ENCODE data around the gene ZBTB33. TPM values are rescaled to one million over a fixed set of nuclear protein-coding genes. Genes with fewer than 3 reads are reported as not detected.

Gene ZBTB33, protein sequence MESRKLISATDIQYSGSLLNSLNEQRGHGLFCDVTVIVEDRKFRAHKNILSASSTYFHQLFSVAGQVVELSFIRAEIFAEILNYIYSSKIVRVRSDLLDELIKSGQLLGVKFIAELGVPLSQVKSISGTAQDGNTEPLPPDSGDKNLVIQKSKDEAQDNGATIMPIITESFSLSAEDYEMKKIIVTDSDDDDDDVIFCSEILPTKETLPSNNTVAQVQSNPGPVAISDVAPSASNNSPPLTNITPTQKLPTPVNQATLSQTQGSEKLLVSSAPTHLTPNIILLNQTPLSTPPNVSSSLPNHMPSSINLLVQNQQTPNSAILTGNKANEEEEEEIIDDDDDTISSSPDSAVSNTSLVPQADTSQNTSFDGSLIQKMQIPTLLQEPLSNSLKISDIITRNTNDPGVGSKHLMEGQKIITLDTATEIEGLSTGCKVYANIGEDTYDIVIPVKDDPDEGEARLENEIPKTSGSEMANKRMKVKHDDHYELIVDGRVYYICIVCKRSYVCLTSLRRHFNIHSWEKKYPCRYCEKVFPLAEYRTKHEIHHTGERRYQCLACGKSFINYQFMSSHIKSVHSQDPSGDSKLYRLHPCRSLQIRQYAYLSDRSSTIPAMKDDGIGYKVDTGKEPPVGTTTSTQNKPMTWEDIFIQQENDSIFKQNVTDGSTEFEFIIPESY
- total RNA-seq (10 to 100 TPM; 13.6 to 23.7 (median 19.3) TPM), polyA plus RNA-seq (1 to 10 TPM; 4.7 to 8.8 (median 6.8) TPM)
- long read RNA-seq, donor 1, full-length matches to known transcripts: 11 of 11 reads
- long read RNA-seq, donor 1, partial matches to known transcripts: 0 of 11 reads
- long read RNA-seq, donor 1, other reads (novel, unspliced or antisense): 0 of 11 reads
- long read RNA-seq, donor 2, full-length matches to known transcripts: 5 of 5 reads
- long read RNA-seq, donor 2, partial matches to known transcripts: 0 of 5 reads
- long read RNA-seq, donor 2, other reads (novel, unspliced or antisense): 0 of 5 reads

DNA sequence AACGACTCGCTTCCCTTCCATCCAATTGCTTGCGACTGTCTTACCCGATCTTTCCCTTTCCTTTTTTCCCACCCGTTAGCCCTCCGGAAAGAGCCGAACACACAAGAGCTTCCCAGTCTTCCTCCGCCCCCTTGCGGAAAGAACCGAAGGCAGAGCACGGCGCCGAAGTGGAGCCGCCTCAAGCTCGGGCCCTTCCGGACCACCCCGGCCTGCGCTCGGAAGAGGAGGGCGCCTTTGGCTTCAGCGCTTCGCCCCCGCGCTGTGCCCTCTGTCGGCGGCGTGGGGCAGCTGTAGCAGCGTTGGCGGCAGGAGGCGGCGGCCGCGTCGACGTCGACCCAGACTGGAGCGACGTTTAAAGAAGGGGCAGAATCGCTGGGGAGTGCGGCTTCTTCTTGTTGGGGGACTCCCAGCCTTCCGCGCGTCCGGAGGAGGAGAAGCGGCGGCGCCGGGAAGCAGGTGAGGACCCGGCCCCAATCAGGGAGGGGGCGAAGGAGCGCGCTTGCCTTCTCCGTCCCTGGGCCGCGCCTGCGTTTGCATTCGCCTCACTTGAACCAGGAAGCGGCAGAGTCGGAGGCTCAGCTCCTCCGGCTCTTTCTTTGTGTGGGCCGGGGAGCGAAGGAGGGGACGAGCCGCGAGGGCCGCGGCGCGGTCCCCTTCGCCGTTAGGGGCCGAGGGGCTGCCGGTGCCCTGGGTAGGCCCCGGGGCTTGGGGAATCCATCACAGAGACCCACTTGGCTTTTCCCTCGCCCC is at the start of gene ZBTB33:
TSS of gene ZBTB33 (plus strand) at position 291 of the 750 bp plus-strand sequence. CDS start 2,604 bp downstream, outside the sequence.
- Histone ChIP-seq H3K9me3 (no peaks in the 10 kb centered on the region), H3K36me3 (peaks cover 0 to 26% (median 5%) of the 10 kb centered on the region in 6 donors), H3K4me3 (peak within 1 kb of the TSS; percentile 42 to 80 (median 56)), H3K4me1 (peaks cover 0 to 26% (median 14%) of the 10 kb centered on the region in 6 donors), H3K27ac (peak within 1 kb of the TSS; percentile 76 to 94 (median 93)), H3K27me3 (replicated peaks in 1 of 7) (no peaks in the 10 kb centered on the region)
- WGBS, 5 donors: 0 to 50% (median 1%) methylated on average over 41 to 75 of the region's 75 CpGs
- intact Hi-C loops (cut with DNase I; ENCODE audit: low total_unique reads): no loop called here
- TF ChIP-seq, protein P1, sequence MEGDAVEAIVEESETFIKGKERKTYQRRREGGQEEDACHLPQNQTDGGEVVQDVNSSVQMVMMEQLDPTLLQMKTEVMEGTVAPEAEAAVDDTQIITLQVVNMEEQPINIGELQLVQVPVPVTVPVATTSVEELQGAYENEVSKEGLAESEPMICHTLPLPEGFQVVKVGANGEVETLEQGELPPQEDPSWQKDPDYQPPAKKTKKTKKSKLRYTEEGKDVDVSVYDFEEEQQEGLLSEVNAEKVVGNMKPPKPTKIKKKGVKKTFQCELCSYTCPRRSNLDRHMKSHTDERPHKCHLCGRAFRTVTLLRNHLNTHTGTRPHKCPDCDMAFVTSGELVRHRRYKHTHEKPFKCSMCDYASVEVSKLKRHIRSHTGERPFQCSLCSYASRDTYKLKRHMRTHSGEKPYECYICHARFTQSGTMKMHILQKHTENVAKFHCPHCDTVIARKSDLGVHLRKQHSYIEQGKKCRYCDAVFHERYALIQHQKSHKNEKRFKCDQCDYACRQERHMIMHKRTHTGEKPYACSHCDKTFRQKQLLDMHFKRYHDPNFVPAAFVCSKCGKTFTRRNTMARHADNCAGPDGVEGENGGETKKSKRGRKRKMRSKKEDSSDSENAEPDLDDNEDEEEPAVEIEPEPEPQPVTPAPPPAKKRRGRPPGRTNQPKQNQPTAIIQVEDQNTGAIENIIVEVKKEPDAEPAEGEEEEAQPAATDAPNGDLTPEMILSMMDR (IDR thresholded peaks at IDR 0.05 in 8 of 11, conservative IDR thresholded peaks at IDR 0.05 in 3 of 11): peak; percentile 66 to 87 (median 83)
- TF ChIP-seq POLR2AphosphoS5 (IDR thresholded peaks at IDR 0.05) (peak; percentile 94 to 97 (median 96)), POLR2A (IDR thresholded peaks at IDR 0.05) (peak in 1 of 3 donors; percentile 70)
- peak; percentile 96 for DNase-seq

DNA sequence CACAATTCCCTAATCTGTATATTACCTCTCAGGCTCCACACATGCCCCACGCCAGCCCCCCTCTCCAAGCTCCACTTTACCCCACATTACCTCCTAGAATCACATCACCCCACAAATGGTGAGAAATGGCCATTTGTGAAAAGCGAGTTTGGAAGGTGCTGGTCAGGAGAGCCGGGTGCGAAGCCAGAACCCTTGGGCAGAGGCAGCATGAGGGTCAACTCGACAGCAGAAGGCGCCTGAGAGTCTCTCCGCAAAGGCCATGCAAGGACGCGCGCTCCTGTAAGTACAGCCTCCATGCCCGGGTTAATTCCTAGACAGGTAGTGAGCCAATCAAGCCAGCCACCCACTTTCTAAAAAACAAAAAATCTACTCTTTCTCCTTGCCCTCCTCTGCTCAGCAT is 49.8 kb upstream of the ZBTB33 start:
- H3K9me3 ChIP-seq: no peaks in the 10 kb centered on the region
- no peaks in the 10 kb centered on the region for H3K36me3 ChIP-seq
- 81 to 94% (median 91%) methylated on average over 7 to 11 of the region's 11 CpGs for WGBS, 5 donors
- no peaks in the 10 kb centered on the region for H3K27me3 ChIP-seq (replicated peaks in 1 of 7)
- no peak for DNase-seq
- TF ChIP-seq, protein P1 (IDR thresholded peaks at IDR 0.05 in 8 of 11, conservative IDR thresholded peaks at IDR 0.05 in 3 of 11): no peak
- TF ChIP-seq POLR2A (IDR thresholded peaks at IDR 0.05) (no peak), POLR2AphosphoS5 (IDR thresholded peaks at IDR 0.05) (no peak)
- H3K4me1 ChIP-seq: no peaks in the 10 kb centered on the region
- no peak overlapping the region for H3K4me3 ChIP-seq
- H3K27ac ChIP-seq: no peak overlapping the region
- intact Hi-C loops (cut with DNase I; ENCODE audit: low total_unique reads): no loop called here

DNA sequence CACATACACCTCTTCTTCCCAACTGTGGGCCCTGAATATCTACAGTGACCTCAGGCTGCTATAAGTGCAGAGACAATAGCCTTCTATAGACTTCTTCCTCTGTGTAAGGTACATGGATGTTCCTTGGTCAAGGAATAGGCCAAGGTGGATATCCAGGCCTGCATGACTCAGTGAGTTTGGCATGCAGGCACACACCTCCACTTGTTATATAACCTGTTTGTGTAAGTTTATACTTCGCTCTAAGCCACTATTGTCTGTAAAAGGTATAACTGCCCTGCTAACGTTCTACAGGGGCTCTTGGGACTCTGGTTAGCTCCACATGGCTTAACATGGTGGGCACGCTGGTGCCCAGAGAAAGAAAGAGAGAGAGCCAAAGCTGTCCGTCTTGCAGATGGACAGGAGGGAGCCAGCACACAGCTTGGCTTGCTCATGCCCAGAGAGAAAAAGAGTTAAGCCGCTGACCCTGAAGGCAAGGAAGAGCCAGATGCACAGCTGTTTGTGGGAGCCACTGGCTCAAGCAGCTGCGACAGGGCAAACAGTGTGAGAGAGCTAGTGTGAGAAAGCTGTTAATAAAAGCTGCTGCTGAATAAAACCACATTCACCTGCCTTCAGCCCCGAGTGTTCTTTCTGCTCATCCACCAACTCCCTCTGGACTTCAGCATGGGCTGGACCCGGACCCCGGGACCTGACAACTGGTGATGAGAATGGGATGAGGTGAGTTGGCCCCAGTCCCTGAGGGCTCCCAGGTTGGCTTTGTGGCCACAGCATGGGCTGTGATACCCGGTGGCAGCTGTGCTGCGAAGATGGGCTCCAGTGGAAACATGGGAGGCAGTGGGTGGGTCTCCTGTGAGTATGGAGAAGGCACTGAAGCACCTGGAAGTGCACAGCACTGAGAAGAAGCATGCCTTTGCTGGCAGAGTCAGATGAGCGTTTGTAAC is 44.5 kb upstream of the ZBTB33 start:
- Histone ChIP-seq H3K27ac (no peak overlapping the region), H3K27me3 (replicated peaks in 1 of 7) (no peaks in the 10 kb centered on the region), H3K36me3 (no peaks in the 10 kb centered on the region), H3K4me1 (no peaks in the 10 kb centered on the region), H3K4me3 (no peak overlapping the region), H3K9me3 (no peaks in the 10 kb centered on the region)
- intact Hi-C loops (cut with DNase I; ENCODE audit: low total_unique reads): no loop called here
- TF ChIP-seq POLR2A (IDR thresholded peaks at IDR 0.05): no peak
- TF ChIP-seq POLR2AphosphoS5 (IDR thresholded peaks at IDR 0.05): no peak
- TF ChIP-seq, protein P1 (IDR thresholded peaks at IDR 0.05 in 8 of 11, conservative IDR thresholded peaks at IDR 0.05 in 3 of 11): no peak
- no peak for DNase-seq
- WGBS, 5 donors: 72 to 93% (median 89%) methylated on average over 9 to 12 of the region's 12 CpGs
